Midbrain (tissue), 1 donor: ENCODE measurements around the gene RPL28.

ENCODE experiments used
- DNase-seq: peaks from one replicate; lab custom pipeline; 2025; lab: John Stamatoyannopoulos, UW

The RPL28 gene

DNA sequence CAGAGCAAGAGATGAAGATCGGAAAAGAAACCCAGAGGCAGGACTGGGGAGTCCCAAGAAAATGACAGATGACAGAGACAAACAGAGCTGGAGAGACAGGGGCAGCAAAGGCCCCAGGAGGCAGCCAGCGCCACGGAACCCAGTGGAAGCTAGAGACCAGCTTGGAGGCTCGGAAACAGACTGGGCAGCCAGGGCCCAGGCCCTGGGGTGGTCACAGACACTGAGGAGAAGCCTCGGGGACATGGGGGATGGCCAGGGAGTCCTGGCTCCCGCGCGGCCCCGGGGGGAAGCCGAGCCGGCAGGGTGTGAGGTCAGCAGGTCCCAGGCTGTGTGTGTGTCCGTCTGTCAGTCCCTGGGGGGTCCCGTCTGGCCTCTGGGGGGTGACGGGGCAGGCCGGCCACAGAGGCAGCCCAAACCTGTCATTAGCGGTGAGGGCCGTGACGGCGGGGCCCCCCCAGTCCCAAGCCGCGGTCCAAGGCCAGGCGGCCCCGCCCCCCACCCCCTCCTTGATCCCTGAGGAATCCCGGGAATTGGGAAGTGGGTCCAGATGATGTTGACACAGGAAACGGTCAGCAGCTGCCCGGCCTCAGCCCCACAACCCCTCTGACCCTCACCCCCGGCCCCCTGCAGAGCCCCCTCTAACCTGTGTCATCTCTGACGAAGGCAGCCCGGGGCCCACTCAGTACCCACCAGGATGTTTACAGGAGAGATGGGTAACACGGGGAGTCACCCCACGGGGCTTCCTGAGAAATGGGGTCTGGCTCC lies 11.6 kb upstream of the RPL28 start:
- no peak for DNase-seq

DNA sequence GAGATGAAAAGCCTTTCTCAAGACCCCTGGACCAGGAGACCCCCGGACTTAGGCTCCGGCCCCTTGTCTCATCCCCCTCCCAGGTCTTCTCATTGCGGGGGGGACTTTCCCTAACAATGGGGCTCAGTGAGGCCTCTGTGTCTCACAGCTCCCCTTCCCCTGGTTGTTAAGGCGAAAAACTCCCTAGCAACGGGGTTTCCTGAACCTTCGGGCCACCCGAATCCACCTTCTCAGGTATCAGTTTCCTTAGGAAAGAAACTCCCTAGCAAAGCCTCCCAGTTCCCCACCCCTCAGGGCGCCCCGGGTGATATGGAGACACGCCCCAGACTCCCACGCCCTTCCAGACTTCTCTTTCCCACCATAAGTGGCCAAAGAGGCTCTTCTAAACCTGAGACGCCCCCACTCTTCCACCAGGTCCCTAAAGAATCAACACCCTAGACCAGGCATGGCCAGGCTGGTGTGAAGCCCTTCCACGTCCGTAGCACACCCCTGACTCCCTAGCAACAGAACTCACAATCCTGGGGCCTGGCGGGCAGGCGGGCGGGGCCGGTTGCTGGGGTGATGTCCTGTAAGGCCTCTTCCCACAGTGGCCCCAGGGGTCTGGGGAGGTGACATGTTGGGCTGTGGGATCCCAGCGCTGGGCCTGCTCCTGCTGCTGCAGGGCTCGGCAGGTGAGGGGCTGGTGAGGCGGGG lies 9.3 kb upstream of the RPL28 start, which contains the start of gene TMEM190:
TMEM190 (plus strand) TSS at position 586 of the 693 bp plus-strand sequence; CDS start at position 614, 28 bp downstream.
- DNase-seq: no peak

DNA sequence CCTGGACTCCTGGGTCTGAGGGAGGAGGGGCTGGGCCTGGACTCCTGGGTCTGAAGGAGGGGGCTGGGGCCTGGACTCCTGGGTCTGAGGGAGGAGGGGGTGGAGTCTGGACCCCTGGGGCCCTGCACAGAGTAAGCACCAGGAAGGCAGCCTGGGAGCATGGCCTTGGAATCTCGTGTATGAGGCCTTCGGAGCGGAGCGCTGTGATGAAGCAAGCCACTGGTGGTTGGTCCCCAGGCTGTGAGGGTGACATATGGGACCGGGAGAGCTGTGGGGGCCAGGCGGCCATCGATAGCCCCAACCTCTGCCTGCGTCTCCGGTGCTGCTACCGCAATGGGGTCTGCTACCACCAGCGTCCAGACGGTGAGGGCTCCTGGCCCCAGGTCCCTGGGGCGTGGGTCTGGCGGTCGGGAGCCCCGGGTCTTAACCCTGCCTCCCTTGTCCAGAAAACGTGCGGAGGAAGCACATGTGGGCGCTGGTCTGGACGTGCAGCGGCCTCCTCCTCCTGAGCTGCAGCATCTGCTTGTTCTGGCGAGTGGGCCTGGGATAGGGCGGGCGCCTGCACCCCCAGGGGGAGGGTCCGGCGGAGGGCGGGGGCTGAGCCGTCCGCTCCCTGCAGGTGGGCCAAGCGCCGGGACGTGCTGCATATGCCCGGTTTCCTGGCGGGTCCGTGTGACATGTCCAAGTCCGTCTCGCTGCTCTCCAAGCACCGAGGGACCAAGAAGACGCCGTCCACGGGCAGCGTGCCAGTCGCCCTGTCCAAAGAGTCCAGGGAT lies 8.2 kb upstream of the RPL28 start:
- DNase-seq: no peak

DNA sequence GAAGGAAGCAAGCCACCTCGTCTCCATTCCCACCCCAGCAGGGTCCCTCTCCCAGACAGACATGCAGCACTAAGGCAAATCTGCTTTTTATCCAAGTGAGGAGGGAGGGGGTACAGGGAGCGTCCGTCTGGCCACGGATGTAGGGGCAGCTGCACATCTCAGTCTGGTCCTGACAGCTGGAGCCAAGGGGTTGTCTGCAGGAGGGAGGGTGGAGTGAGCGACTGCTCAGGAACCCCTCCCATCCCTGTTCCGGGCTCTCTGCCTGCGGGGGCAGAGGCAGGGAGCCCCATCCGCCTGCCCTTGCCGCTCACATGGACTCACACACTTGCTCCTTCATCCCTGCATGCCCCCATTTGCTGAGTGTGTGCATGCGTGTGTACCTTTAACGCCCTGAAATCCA lies 6.6 kb upstream of the RPL28 start:
- DNase-seq: no peak

DNA sequence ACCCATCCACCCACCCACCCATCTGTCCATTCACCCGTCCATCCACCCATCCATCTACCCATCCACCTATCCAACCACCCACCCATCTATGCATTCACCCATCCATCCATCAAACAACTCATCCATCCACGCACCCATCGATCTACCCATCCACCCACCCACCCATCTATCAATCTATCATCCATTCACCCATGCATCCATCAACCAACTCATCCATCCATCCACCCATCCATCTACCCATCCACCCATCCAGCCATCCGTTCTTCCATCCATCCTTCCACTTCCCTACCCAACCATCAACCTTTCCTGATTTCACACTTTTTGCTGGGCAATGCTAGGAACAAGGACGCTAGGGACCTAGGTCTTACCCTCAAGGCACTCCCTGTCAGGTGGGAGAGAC lies 3.7 kb upstream of the RPL28 start:
- DNase-seq: no peak

DNA sequence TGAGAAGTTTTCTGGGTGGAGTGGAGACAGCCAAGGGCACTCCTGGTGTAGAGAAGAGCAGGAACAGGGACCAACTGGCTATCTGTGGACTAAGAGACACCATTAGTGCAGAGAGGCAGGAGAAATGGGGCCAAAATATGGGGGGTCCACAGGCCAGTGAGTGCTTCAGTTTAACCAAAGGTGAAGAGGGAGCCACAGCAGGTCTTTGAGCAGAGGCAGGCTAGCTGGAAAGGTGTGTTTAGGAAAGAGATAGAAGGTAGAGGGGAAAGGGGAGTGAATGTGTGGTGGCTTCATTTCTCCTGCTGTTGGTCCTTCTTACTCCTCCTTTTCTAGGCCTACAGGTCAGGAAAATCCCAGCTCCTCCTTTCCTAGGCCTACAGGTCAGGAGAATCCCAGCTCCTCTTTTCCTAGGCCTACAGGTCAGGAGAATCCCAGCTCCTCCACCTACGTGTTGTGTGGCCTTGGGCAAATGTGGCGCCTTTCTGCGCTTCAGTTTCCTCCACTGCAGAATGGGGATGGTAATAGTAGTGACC lies 3.1 kb upstream of the RPL28 start:
- no peak for DNase-seq

DNA sequence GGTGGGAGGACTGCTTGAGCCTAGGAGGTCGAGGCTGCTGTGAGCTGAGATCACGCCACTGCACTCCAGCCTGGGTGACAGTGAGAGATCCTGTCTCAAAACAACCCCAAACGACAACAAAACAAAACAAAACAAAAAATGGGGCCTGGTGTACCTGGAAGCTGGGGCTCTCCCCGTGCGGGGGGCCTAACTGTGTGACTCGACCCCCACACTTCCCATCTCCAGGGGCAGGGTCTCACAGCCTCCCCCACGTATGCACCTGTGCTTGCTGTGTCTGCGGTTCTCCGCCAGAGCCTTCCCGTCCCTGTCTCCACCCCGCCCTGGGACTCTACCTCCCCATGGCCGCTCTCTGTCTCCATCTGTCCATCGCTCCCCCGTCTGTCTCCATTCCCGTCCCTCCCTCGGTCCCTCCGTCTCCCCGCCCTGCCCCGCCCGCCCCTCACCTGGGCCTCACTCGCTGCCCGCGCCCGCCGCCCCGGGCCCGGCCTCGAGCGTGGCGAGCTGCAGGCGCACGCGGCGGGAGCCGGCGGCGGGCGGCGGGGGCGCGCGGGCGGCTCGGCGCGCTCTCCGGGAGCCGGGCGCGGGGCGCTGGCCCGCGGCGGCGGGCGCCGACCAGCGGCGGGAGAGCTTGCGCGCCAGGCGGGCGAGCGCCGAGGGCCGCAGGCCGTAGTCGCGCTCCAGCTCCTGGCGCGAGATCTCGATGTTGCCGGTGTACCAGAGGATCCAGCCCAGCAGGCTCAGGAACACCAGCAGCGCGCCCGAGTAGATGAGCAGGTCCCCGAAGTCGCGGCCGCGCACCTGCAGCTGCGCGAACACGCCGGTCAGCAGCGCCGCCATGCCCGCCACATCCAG lies 2.2 kb upstream of the RPL28 start:
- peak; percentile 20 for DNase-seq

DNA sequence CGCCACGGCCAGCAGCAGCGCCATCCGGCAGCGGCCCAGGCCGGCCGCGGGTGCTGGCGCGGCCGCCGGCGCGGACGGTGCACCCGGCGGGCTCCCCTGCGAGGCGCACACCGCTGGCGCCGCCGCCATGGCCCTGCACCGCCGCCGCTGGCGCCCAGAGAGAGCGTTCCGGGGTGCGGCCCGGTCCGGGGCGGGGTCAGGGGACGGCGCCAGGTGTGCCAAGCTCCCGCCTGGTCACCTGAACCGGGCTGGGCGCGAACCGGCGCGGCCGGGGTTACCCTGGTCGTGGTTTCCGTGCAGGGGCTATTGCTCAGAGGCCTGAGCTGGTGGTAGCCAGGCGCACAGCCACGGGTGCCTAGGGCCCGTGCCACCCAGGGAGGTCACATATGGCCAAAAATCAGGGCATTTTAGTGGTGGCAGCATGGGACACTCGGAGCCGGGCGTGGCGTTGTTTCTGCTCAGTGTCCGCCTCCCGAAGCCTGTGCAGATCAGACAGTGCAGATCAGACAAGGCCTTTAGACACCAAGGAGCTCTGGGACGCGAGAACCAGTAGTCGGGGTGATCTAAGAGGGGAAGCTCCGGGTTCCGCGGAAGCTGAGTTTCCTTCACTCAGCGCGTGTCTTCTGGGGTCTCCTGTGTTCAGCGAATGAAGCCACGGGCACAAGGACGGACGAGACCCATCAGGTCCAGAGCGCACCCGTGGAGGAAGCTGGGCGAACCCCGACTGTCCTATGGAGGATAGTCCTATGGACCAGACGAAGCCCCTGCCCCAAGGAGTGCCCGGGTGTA lies 1.4 kb upstream of the RPL28 start, which contains the start of gene TMEM238:
TMEM238 (minus strand) TSS at position 162 of the 789 bp plus-strand sequence; CDS start at position 129, 33 bp downstream.
- no peak for DNase-seq

DNA sequence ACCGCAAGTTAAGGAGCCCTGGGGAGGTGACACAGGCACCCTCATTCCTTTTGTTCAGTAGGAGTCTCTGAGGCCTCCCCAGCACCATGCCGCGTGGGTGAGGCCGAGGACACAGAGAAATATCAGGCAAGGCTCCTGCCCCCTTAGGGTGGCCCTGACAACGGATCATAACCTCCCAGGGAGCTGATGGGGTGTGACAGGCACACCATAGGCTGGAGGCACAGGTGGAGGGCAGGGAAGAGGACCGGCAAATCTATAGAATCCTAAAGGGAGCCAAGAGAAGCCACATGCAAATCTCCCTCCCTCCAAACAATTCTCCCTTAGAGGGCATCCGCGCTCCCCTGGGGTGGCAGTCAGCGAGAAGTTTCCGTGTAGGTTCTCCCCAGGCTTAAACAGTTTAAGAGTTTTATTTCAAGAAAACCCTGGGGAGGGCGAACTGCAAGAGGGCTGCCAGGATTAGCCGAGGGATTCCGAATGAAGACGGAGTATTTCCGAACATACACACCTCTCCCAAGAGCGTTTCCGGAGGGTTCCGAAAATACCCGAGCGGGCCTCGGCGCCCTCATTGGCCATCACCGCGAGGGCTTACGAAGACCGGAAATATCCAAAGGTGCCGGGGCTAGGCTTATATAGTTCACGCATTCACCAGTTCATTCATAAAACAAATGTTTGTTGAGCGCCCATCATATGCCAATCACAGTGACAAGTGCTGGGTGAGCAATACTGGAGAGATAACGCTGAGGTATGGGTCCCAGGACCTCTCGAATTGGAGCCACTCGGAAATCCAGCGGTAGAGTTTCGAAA lies 610 bp upstream of the RPL28 start:
- DNase-seq: peak; percentile 95

DNA sequence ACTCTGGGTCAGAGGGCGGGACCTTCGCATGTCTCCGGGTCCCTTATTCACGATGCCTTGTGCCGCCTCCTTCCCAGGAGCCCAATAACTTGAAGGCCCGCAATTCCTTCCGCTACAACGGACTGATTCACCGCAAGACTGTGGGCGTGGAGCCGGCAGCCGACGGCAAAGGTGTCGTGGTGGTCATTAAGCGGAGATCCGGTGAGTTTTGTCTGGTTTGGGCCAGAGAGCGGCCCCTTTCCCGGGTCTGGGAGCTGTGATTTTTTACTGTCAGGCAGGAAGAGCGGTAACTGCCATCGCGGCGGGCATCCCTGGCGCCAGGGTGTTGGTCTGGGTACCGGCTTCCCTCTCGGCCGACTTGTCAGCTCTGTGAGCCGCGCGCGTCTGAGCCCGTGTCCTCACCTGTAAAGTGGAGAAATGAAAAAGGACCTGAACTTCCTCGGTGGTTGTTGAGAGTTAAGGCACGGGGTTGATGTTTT lies 800 bp downstream of the RPL28 start:
- no peak for DNase-seq

DNA sequence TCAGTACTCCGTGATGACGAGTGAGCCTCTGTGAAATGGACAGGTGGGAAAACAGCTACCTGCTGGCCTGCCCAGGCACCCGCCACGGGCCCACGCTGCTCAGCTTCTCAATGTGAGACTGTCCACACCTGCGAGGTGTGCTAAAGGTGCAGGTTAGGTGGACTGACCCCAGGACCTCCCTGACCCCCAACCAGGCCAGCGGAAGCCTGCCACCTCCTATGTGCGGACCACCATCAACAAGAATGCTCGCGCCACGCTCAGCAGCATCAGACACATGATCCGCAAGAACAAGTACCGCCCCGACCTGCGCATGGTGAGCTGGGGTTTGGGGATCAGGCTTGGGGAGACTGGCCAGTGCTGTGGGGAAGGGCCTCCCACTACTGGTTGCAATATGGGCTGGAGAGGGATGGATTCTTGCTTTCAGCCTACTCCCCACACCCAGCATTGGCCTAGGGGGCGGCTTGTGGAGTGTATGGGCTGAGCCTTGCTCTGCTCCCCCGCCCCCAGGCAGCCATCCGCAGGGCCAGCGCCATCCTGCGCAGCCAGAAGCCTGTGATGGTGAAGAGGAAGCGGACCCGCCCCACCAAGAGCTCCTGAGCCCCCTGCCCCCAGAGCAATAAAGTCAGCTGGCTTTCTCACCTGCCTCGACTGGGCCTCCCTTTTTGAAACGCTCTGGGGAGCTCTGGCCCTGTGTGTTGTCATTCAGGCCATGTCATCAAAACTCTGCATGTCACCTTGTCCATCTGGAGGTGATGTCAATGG lies 2.2 kb downstream of the RPL28 start:
- no peak for DNase-seq

DNA sequence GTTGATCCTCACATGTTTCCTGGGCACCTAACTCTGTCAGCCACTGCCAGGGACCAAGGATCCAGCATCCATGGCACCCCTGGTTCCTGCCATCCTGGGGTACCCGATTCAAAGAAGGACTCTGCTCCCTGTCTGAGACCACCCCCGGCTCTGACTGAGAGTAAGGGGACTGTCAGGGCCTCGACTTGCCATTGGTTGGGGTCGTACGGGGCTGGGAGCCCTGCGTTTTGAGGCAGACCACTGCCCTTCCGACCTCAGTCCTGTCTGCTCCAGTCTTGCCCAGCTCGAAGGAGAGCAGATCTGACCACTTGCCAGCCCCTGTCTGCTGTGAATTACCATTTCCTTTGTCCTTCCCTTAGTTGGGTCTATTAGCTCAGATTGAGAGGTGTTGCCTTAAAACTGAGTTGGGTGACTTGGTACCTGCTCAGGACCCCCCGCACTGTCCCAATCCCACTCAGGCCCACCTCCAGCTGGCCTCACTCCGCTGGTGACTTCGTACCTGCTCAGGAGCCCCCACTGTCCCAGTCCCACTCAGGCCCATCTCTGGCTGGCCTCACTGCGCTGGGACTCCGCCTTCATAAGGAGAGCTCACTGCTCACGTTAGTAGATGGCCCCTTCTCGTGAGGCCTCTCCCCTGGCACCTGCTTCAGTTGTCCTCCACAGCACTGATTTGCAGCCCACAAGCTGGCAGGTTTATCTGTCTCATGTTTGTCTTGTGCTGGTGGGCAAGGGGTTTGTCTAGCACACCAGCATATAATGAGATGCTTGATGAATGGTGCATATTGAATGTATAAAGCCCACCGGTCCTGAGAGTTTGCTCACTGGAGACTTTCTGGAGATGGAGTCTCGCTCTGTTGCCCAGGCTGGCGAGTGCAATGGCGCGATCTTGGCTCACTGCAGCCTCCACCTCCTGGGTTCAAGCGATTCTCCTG lies 3.9 kb downstream of the RPL28 start:
- no peak for DNase-seq

DNA sequence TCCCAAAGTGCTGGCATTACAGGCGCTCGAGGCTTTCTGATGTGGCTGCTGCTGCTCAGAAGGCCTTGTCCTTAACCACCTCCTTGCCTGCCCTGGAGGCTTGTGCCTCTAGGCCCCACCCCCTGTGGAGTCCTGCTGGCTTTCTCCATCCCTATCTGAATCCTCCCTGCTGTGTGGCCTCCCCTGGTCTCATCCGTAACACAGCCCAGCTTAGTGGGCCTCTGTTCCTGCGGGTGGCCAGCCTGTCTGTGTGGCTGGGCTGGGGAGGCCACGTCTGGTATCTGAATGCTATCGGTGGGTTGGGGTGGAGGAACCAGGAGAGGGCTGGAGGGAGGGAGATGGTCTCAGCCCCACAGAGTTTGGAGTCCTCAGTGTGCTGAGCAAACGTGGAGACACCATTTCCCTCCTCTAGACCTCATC lies 4.7 kb downstream of the RPL28 start:
- DNase-seq: no peak

DNA sequence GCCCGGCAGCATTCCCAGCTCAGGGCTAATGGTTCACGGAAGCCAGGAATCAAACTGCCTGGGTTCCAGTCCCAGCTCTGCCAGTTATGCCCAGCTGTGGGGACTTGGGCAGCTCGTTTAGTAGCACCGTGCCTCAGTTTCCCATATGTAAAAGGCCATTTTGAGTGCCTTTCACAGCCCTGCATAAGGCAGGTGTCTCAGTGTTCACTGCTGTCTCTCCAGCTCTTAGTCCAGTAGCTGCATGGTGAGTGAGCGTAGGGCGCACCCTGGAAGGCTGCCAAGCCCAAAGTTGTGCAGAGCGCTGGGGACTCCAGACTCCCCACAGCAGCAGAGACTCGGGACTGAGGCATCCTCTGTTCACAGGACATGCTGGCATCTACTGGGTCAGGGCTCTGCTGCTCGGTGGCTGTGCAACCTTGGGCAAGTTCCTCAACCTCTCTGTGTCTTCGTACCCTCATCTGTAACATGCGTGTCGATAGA lies 5.5 kb downstream of the RPL28 start:
- no peak for DNase-seq

DNA sequence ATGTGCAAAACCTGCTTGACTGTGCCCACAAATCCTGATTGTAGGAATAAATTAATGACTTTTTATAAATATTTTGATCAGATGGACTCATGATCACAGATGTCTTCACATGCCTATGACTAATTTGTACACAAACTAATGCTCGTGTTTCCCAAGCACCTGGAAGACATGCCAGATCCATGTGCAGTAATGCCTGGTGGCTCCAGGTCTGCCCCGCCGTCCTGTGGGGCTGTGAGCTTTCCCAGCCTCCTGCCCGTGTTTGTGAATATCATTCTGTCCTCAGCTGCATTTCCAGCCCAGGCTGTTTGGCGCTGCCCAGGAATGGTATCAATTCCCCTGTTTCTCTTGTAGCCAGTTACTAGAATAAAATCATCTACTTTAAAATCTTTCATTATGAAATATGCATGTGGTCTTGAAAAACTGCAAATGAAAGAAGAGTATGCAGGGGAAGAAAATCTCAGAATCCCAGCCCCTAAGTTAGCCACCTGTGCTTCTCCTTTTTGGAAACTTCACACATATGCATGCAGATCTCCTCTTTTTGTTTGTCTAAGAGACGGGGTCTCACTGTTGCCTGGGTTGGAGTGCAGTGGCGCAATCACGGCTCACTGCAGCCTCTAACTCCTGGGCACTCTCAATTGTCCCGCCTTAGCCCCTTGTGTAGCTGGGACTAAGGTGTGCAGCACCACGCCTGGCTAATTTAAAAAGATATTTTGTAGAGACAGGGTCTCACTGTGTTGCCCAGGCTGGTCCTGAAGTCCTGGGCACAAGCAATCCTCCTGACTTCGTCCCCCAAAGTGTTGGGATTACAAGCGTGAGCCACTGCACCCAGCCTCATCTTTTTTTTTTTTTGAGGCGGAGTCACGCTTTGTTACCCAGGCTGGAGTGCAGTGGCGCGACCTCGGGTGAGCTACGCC lies 6.2 kb downstream of the RPL28 start:
- no peak for DNase-seq
